ENCODE data around the gene AK2. TPM values are rescaled to one million over a fixed set of nuclear protein-coding genes. Genes with fewer than 3 reads are reported as not detected.

The AK2 gene
- total RNA-seq, 1 experiment from 2014 or later = 302 TPM

GRCh38 chr1:33013791-33014190, 22.9 kb downstream of the AK2 start:
- Histone ChIP-seq H3K36me3 (peaks cover 71% of the 10 kb centered on the region), H3K9me3 (no peaks in the 10 kb centered on the region), H3K27me3 (no peaks in the 10 kb centered on the region), H3K4me3 (no peak overlapping the region)
- no peak for DNase-seq

- H3K27me3 ChIP-seq = no peaks in the 10 kb centered on the region
- no peak for DNase-seq
- H3K9me3 ChIP-seq = no peaks in the 10 kb centered on the region
- peaks cover 72% of the 10 kb centered on the region for H3K36me3 ChIP-seq
- H3K4me3 ChIP-seq = no peak overlapping the region
Observed at GRCh38 chr1:33012165-33012564, 24.5 kb downstream of the AK2 start.

- Histone ChIP-seq H3K36me3 (peaks cover 73% of the 10 kb centered on the region), H3K4me3 (no peak overlapping the region), H3K27me3 (no peaks in the 10 kb centered on the region), H3K9me3 (no peaks in the 10 kb centered on the region)
- DNase-seq = no peak
Observed at GRCh38 chr1:33010932-33011731, 25.6 kb downstream of the AK2 start.

- Histone ChIP-seq H3K4me3 (no peak overlapping the region), H3K36me3 (peaks cover 74% of the 10 kb centered on the region), H3K9me3 (no peaks in the 10 kb centered on the region), H3K27me3 (no peaks in the 10 kb centered on the region)
- no peak for DNase-seq
Observed at GRCh38 chr1:33009561-33009960, 27.1 kb downstream of the AK2 start.

GRCh38 chr1:33008051-33008914, 28.4 kb downstream of the AK2 start:
- Histone ChIP-seq H3K27me3 (no peaks in the 10 kb centered on the region), H3K36me3 (peaks cover 62% of the 10 kb centered on the region), H3K4me3 (no peak overlapping the region), H3K9me3 (no peaks in the 10 kb centered on the region)
- DNase-seq = no peak

- H3K4me3 ChIP-seq = no peak overlapping the region
- no peaks in the 10 kb centered on the region for H3K27me3 ChIP-seq
- peaks cover 58% of the 10 kb centered on the region for H3K36me3 ChIP-seq
- no peaks in the 10 kb centered on the region for H3K9me3 ChIP-seq
- peak; percentile 65 for DNase-seq
Observed at GRCh38 chr1:33007190-33008050, 29.3 kb downstream of the AK2 start.

GRCh38 chr1:33005838-33006421, 30.8 kb downstream of the AK2 start:
- Histone ChIP-seq H3K9me3 (no peaks in the 10 kb centered on the region), H3K36me3 (peaks cover 44% of the 10 kb centered on the region), H3K4me3 (no peak overlapping the region), H3K27me3 (no peaks in the 10 kb centered on the region)
- no peak for DNase-seq

GRCh38 chr1:33005117-33005837, 31.4 kb downstream of the AK2 start:
- no peak for DNase-seq
- Histone ChIP-seq H3K27me3 (no peaks in the 10 kb centered on the region), H3K36me3 (peaks cover 39% of the 10 kb centered on the region), H3K4me3 (no peak overlapping the region), H3K9me3 (no peaks in the 10 kb centered on the region)

GRCh38 chr1:33004613-33005012, 32.1 kb downstream of the AK2 start:
- Histone ChIP-seq H3K36me3 (peaks cover 39% of the 10 kb centered on the region), H3K4me3 (no peak overlapping the region), H3K9me3 (no peaks in the 10 kb centered on the region), H3K27me3 (no peaks in the 10 kb centered on the region)
- DNase-seq = no peak

- Histone ChIP-seq H3K36me3 (peaks cover 31% of the 10 kb centered on the region), H3K27me3 (no peaks in the 10 kb centered on the region), H3K4me3 (no peak overlapping the region), H3K9me3 (no peaks in the 10 kb centered on the region)
- DNase-seq = no peak
Observed at GRCh38 chr1:33003657-33004056, 33.0 kb downstream of the AK2 start.

- Histone ChIP-seq H3K36me3 (peaks cover 17% of the 10 kb centered on the region), H3K9me3 (no peaks in the 10 kb centered on the region), H3K4me3 (no peak overlapping the region), H3K27me3 (no peaks in the 10 kb centered on the region)
- no peak for DNase-seq
Observed at GRCh38 chr1:33002006-33002405, 34.7 kb downstream of the AK2 start.

- H3K4me3 ChIP-seq = no peak overlapping the region
- H3K36me3 ChIP-seq = peaks cover 13% of the 10 kb centered on the region
- H3K27me3 ChIP-seq = no peaks in the 10 kb centered on the region
- no peaks in the 10 kb centered on the region for H3K9me3 ChIP-seq
- DNase-seq = no peak
Observed at GRCh38 chr1:33001282-33001681, 35.4 kb downstream of the AK2 start.

- no peak overlapping the region for H3K4me3 ChIP-seq
- DNase-seq = no peak
- H3K36me3 ChIP-seq = peaks cover 10% of the 10 kb centered on the region
- no peaks in the 10 kb centered on the region for H3K9me3 ChIP-seq
- no peaks in the 10 kb centered on the region for H3K27me3 ChIP-seq
Observed at GRCh38 chr1:33000427-33001026, 36.2 kb downstream of the AK2 start.

GRCh38 chr1:32998997-32999396, 37.7 kb downstream of the AK2 start:
- no peaks in the 10 kb centered on the region for H3K9me3 ChIP-seq
- DNase-seq = peak; percentile 33
- H3K27me3 ChIP-seq = no peaks in the 10 kb centered on the region
- H3K4me3 ChIP-seq = no peak overlapping the region
- peaks cover 6% of the 10 kb centered on the region for H3K36me3 ChIP-seq

GRCh38 chr1:32998064-32998463, 38.6 kb downstream of the AK2 start:
- peaks cover 6% of the 10 kb centered on the region for H3K36me3 ChIP-seq
- DNase-seq = no peak
- no peak overlapping the region for H3K4me3 ChIP-seq
- H3K27me3 ChIP-seq = no peaks in the 10 kb centered on the region
- no peaks in the 10 kb centered on the region for H3K9me3 ChIP-seq

Measured in MG63 (cell line).